Thoracic aorta (tissue), 2 donors: ENCODE results near the gene GATC. TPM values are rescaled to one million over a fixed set of nuclear protein-coding genes. Genes with fewer than 3 reads are reported as not detected.

Experiments
- ATAC-seq: fragments of 150-250 bp; one replicate; pipeline ENCODE4 v1.8.0; 2017; ENCODE audit warnings: low read depth; ENCODE audit not compliant: insufficient number of reproducible peaks, low FRiP score
- DNase-seq: peaks from one replicate; pipeline ENCODE4 v3.0.0-alpha.2; 2020; ENCODE audit warnings: low spot score
- H3K27ac ChIP-seq, 2 donors: fragments of 200-600 bp; sonication (generic); 1 replicate in 1 of 2; 2 replicates in 1 of 2; pipeline ENCODE4 v1.5.1; 2016; ENCODE audit warnings: mild to moderate bottlenecking in 2 of 2, moderate library complexity in 2 of 2
- H3K27me3 ChIP-seq: fragments of 200-600 bp; sonication (generic); replicated peaks from 2 replicates; pipeline ENCODE4 v1.6.0; 2016; ENCODE audit warnings: mild to moderate bottlenecking; ENCODE audit not compliant: insufficient read depth
- H3K36me3 ChIP-seq: fragments of 200-600 bp; sonication (generic); one replicate; pipeline ENCODE4 v1.5.1; 2016
- H3K4me1 ChIP-seq, 2 donors: fragments of 200-600 bp; sonication (generic); 1 replicate in 1 of 2; 2 replicates in 1 of 2; pipeline versions ENCODE4 v1.5.1 to v1.6.0; 2016; ENCODE audit warnings: low read depth in 2 of 2, mild to moderate bottlenecking in 1 of 2; ENCODE audit not compliant: control insufficient read depth in 1 of 2
- H3K4me3 ChIP-seq: fragments of 200-600 bp; sonication (generic); 2 replicates; pipeline ENCODE4 v1.5.1; 2016; ENCODE audit warnings: mild to moderate bottlenecking
- H3K9me3 ChIP-seq: fragments of 200-600 bp; sonication (generic); 2 replicates; pipeline ENCODE4 v1.5.1; 2016
- total RNA-seq, 2 donors: library from RNA; depleted of rRNA; stranded (reverse); fragments of >200 nt; gene quantifications; one replicate each; pipeline versions ENCODE4 v1.1.0 to v1.2.3, GENCODE V29; 2016
- TF ChIP-seq, protein P1 (sequence below): fragments of 200-600 bp; sonication (generic); IDR thresholded peaks from one replicate; pipeline ENCODE4 v1.5.1; 2019; ENCODE audit warnings: antibody characterized with exemption

The GATC gene
- total RNA-seq, 2 donors from 2014 or later: 16.9 to 17.7 TPM

DNA sequence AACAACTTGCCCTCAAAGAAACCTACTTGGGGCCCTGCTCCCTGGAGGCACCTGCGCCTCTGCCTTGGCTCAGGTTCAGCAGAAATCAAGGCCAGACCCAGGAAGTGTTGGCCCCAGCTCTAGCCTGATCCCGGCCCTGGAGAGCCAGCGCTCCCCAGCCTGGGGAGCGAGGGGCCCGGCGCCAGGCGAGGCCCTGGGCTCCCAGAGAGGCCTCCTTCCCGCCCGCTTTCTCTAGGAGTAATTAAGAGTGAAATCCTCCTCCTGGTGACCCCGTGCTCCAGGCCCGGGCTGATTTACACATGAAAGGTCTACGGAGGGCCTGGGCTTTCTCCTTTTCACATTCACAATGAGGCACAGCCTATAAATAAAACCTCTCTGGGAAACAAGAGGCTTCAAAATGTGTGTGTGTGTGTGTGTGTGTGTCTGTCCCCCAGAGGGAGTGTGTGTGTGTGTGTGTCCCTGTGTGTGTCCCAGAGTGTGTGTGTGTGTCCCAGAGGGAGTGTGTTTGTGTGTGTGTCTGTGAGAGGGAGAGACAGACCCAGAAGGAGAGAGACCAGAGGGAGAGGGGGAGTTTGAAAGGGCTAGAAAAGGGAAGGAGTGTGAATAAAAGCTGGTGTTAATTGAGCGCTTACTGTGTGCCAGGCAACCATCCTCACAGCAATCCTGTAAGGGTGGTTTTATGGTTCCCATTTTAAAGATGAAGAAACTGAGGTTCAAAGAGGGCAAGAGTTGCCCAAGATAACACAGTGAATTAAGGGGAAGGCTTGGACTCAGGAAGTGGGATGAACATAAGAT, 32.1 kb upstream of the GATC start:
- no peaks in the 10 kb centered on the region for H3K4me1 ChIP-seq
- no peak overlapping the region for H3K4me3 ChIP-seq
- no peaks in the 10 kb centered on the region for H3K9me3 ChIP-seq
- ATAC-seq: no peak
- DNase-seq: no peak
- no peak overlapping the region for H3K27ac ChIP-seq
- no peaks in the 10 kb centered on the region for H3K27me3 ChIP-seq
- TF ChIP-seq, protein P1, sequence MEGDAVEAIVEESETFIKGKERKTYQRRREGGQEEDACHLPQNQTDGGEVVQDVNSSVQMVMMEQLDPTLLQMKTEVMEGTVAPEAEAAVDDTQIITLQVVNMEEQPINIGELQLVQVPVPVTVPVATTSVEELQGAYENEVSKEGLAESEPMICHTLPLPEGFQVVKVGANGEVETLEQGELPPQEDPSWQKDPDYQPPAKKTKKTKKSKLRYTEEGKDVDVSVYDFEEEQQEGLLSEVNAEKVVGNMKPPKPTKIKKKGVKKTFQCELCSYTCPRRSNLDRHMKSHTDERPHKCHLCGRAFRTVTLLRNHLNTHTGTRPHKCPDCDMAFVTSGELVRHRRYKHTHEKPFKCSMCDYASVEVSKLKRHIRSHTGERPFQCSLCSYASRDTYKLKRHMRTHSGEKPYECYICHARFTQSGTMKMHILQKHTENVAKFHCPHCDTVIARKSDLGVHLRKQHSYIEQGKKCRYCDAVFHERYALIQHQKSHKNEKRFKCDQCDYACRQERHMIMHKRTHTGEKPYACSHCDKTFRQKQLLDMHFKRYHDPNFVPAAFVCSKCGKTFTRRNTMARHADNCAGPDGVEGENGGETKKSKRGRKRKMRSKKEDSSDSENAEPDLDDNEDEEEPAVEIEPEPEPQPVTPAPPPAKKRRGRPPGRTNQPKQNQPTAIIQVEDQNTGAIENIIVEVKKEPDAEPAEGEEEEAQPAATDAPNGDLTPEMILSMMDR: no peak
- no peaks in the 10 kb centered on the region for H3K36me3 ChIP-seq

DNA sequence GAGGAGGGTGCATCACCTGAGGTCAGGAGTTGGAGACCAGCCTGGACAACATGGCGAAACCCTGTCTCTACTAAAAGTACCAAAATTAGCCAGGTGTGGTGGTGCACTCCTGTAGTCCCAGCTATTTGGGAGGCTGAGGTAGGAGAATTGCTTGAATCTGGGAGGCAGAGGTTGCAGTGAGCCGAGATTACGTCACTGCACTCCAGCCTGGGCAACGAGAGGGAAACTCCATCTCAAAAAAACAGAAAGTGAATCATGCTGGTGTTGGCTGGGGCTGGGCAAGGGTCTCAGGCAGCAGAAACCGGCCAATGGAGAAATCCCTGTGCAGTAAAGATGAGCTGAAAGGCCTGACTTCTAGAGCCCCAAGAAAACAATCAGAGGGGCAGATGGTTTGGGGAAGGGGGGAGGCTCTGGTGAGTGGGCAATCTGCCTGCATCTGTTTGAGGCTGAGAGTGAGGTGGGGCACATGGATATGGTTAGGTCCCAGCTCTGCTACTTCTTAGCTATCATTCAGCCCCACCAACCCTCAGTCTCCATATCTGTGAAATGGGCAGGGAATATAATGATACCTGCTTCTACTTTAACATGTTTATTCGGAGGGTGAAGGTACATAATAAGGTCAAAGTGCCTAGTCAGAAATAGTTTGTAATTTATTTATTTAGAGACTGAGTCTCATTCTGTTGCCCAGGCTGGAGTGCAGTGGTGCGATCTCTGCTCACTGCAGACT, 29.6 kb upstream of the GATC start:
- Histone ChIP-seq H3K4me1 (no peaks in the 10 kb centered on the region), H3K27ac (no peak overlapping the region), H3K9me3 (no peaks in the 10 kb centered on the region), H3K36me3 (no peaks in the 10 kb centered on the region), H3K27me3 (no peaks in the 10 kb centered on the region), H3K4me3 (no peak overlapping the region)
- TF ChIP-seq, protein P1: no peak
- ATAC-seq (no peak), DNase-seq (no peak)

DNA sequence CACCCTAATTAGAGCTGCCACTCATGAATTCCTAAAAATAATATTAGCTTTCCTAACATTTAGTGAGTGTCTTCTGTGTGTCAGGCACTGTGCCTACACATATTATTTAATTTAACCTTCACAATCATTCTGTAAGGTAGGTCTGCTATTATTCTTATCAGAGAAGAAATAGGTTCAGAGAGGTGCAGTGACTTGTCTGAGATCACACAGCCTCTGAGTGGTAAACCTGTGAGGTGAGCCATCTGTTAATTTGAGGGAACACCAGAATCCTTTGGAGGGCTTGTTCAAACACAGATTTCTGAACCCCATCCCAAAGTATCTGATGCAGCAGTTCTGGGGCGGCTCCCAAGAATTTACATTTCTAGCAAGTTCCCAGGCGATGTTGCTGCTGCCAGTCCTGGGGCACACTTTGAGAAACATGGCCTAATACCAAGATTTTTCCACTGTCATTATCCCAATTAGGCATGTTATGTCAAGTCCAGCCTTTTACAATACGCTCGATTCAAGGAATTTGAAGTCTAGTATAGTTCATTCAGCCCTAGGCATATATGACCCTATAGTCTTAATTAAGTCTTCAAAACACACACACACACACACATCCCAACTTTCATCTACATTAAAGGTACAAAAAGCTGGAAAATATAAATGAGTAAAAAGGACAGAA, 28.2 kb upstream of the GATC start:
- DNase-seq (no peak), ATAC-seq (no peak)
- Histone ChIP-seq H3K9me3 (no peaks in the 10 kb centered on the region), H3K27me3 (no peaks in the 10 kb centered on the region), H3K4me3 (no peak overlapping the region), H3K27ac (no peak overlapping the region), H3K4me1 (no peaks in the 10 kb centered on the region), H3K36me3 (no peaks in the 10 kb centered on the region)
- TF ChIP-seq, protein P1: no peak

DNA sequence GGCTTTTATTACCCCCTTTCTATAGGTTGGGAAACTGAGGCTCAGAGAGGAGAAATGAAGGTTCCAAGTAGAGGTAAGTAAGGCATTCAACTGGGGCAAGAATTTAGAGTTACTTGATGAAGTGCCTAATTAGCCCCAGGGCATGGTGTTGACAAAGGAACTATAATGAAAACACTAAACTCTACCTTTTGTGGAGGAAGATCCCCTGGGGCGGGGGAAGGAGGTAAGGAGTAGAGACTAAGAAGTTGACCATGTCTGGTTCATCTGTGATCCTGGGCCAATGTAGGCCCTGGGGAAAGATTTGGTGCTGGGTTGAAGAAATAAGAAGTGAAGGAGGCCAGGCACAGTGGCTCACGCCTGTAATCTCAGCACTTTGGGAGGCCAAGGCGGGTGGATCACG, 24.5 kb upstream of the GATC start:
- TF ChIP-seq, protein P1: no peak
- DNase-seq: no peak
- Histone ChIP-seq H3K27me3 (no peaks in the 10 kb centered on the region), H3K4me3 (no peak overlapping the region), H3K27ac (no peak overlapping the region), H3K9me3 (no peaks in the 10 kb centered on the region), H3K4me1 (no peaks in the 10 kb centered on the region), H3K36me3 (no peaks in the 10 kb centered on the region)
- ATAC-seq: no peak

DNA sequence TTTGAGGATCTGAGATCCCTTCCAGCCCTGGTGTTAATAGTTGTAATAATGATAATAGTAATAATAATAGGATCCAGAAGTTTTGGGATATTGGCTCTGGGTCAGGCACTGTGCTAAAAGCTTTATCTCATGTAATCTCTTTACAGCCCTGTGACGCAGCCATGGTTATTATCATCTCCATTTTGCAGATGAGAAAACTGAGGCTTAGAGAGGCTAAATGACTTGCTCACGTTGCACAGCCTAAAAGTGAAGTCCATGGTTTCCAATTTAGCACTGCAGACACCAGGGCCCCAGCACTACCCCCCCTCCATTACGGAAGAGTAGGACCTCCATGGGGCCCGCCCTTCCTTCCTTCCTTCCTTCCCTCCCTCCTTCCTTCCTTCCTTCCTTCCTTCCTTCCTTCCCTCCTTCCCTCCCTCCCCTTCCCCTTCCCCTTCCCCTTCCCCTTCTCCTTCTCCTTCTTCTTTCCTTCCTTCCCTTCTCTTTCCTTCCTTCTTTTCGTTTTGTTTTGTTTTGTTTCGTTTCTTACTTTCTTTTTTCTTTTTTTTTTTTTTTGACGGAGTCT, 23.3 kb upstream of the GATC start:
- no peak for DNase-seq
- no peak for ATAC-seq
- Histone ChIP-seq H3K36me3 (no peaks in the 10 kb centered on the region), H3K27me3 (no peaks in the 10 kb centered on the region), H3K27ac (no peak overlapping the region), H3K4me1 (no peaks in the 10 kb centered on the region), H3K4me3 (no peak overlapping the region), H3K9me3 (no peaks in the 10 kb centered on the region)
- TF ChIP-seq, protein P1: no peak
